A673 (cell line): ENCODE data around the gene CDHR1. TPM values are rescaled to one million over a fixed set of nuclear protein-coding genes. Genes with fewer than 3 reads are reported as not detected.

Experiments
- BruUV-seq: library from RNA; stranded (reverse); fragments of 400-500 nt; replicated peaks from 2 replicates; lab custom pipeline; 2021; lab: Mats Ljungman, UMichigan
- CTCF ChIA-PET: fragments of 300-600 bp; sonication (Branson Sonifier 250); formaldehyde crosslinking; loops from one replicate; lab custom pipeline; 2022; ENCODE audit warnings: antibody characterized with exemption; lab: Charles Lee
- POLR2A ChIA-PET: fragments of 300-600 bp; sonication (Branson Sonifier 250); formaldehyde crosslinking; loops from one replicate; lab custom pipeline; 2022; ENCODE audit warnings: antibody characterized with exemption; ENCODE audit not compliant: low non-redundant PET; lab: Charles Lee
- DNase-seq: peaks from one replicate; pipeline ENCODE4 v3.0.0-alpha.2; 2015; ENCODE audit warnings: low spot score
- H3K27ac ChIP-seq: fragments of 200-600 bp; sonication (generic); 2 replicates; pipeline ENCODE4 v1.5.1; 2016; ENCODE audit warnings: mixed run types, low read depth, mild to moderate bottlenecking, mixed read lengths, antibody characterized with exemption, low read length; ENCODE audit not compliant: poor library complexity, severe bottlenecking
- H3K27me3 ChIP-seq: fragments of 200-600 bp; sonication (generic); replicated peaks from 2 replicates; pipeline ENCODE4 v1.6.1; 2017; ENCODE audit warnings: mixed run types, low read depth, mild to moderate bottlenecking, mixed read lengths, antibody characterized with exemption, low read length; ENCODE audit not compliant: insufficient read depth, poor library complexity
- H3K36me3 ChIP-seq: fragments of 200-600 bp; sonication (generic); 2 replicates; pipeline ENCODE4 v1.6.1; 2016; ENCODE audit warnings: mixed run types, mild to moderate bottlenecking, mixed read lengths, antibody characterized with exemption, low read length; ENCODE audit not compliant: insufficient read depth, poor library complexity, severe bottlenecking
- H3K4me1 ChIP-seq: fragments of 200-600 bp; sonication (generic); 2 replicates; pipeline ENCODE4 v1.6.1; 2017; ENCODE audit warnings: mixed run types, mild to moderate bottlenecking, mixed read lengths, antibody characterized with exemption, low read length; ENCODE audit not compliant: insufficient read depth, poor library complexity, severe bottlenecking
- H3K4me3 ChIP-seq: fragments of 200-600 bp; sonication (generic); 2 replicates; pipeline ENCODE4 v1.5.1; 2016; ENCODE audit warnings: low read depth, mixed run types, mild to moderate bottlenecking, mixed read lengths, low read length; ENCODE audit not compliant: poor library complexity, severe bottlenecking
- H3K9me3 ChIP-seq: fragments of 200-600 bp; sonication (generic); 2 replicates; pipeline ENCODE4 v1.6.1; 2016; ENCODE audit warnings: mixed run types, low read depth, mild to moderate bottlenecking, mixed read lengths, antibody characterized with exemption, low read length; ENCODE audit not compliant: poor library complexity, severe bottlenecking
- CTCF ChIP-seq: fragments of 300-800, 200-600 bp; sonication (generic); conservative IDR thresholded peaks from 2 replicates; pipeline ENCODE4 v1.5.1; 2017; ENCODE audit warnings: low read depth, mild to moderate bottlenecking, antibody characterized with exemption, low read length, moderate library complexity, mixed read lengths
- EZH2 ChIP-seq: fragments of 200-600 bp; sonication (generic); IDR thresholded peaks from 2 replicates; pipeline ENCODE4 v1.6.1; 2017; ENCODE audit warnings: borderline replicate concordance, low read depth, mild to moderate bottlenecking, mixed read lengths, antibody characterized with exemption, low read length; ENCODE audit not compliant: poor library complexity, severe bottlenecking
- intact Hi-C: fragments of 100-400 bp; cut with micrococcal nuclease; formaldehyde crosslinking; loops from one replicate; pipeline ENCODE4 v1.10.0; 2022; ENCODE audit not compliant: unreplicated experiment
- total RNA-seq: library from RNA; stranded (reverse); gene quantifications from 2 replicates; pipeline ENCODE4 v1.2.3, GENCODE V29; 2021

CDHR1 gene
- total RNA-seq, 1 experiment from 2014 or later = not detected

GRCh38 chr10:84159076-84159685 lies 35.2 kb upstream of the CDHR1 start:
- H3K4me1 ChIP-seq = no peaks in the 10 kb centered on the region
- H3K27ac ChIP-seq = no peak overlapping the region
- CTCF ChIA-PET = no interaction called here
- H3K36me3 ChIP-seq = peaks cover 2% of the 10 kb centered on the region
- no peaks in the 10 kb centered on the region for H3K9me3 ChIP-seq
- H3K27me3 ChIP-seq = peaks cover 15% of the 10 kb centered on the region
- BruUV-seq = no TSS peak
- H3K4me3 ChIP-seq = no peak overlapping the region
- DNase-seq = no peak
- POLR2A ChIA-PET = no interaction called here
- intact Hi-C loops = no loop called here
- no peak for TF ChIP-seq EZH2
- no peak for TF ChIP-seq CTCF

- no TSS peak for BruUV-seq
- no peak overlapping the region for H3K27ac ChIP-seq
- no peaks in the 10 kb centered on the region for H3K9me3 ChIP-seq
- DNase-seq = no peak
- no peak overlapping the region for H3K4me3 ChIP-seq
- peaks cover 24% of the 10 kb centered on the region for H3K27me3 ChIP-seq
- intact Hi-C loops = no loop called here
- CTCF ChIA-PET = no interaction called here
- no peaks in the 10 kb centered on the region for H3K4me1 ChIP-seq
- no peaks in the 10 kb centered on the region for H3K36me3 ChIP-seq
- POLR2A ChIA-PET = no interaction called here
- TF ChIP-seq EZH2 (no peak), CTCF (no peak)
These were observed 33.5 kb upstream of the CDHR1 start for GRCh38 chr10:84160663-84161362.

GRCh38 chr10:84163996-84164395 lies 30.3 kb upstream of the CDHR1 start:
- ChIA-PET POLR2A (no interaction called here), CTCF (no interaction called here)
- Histone ChIP-seq H3K27ac (no peak overlapping the region), H3K4me3 (no peak overlapping the region), H3K27me3 (peaks cover 21% of the 10 kb centered on the region), H3K9me3 (no peaks in the 10 kb centered on the region), H3K36me3 (no peaks in the 10 kb centered on the region), H3K4me1 (no peaks in the 10 kb centered on the region)
- intact Hi-C loops = no loop called here
- TF ChIP-seq CTCF (no peak), EZH2 (no peak)
- no peak for DNase-seq
- BruUV-seq = no TSS peak
